ENCODE data around the gene TSC1. TPM values are rescaled to one million over a fixed set of nuclear protein-coding genes. Genes with fewer than 3 reads are reported as not detected.

TSC1 gene
- total and polyA plus RNA-seq, 8 donors, result 44.4 to 60.3 (median 49.3) TPM

DNA sequence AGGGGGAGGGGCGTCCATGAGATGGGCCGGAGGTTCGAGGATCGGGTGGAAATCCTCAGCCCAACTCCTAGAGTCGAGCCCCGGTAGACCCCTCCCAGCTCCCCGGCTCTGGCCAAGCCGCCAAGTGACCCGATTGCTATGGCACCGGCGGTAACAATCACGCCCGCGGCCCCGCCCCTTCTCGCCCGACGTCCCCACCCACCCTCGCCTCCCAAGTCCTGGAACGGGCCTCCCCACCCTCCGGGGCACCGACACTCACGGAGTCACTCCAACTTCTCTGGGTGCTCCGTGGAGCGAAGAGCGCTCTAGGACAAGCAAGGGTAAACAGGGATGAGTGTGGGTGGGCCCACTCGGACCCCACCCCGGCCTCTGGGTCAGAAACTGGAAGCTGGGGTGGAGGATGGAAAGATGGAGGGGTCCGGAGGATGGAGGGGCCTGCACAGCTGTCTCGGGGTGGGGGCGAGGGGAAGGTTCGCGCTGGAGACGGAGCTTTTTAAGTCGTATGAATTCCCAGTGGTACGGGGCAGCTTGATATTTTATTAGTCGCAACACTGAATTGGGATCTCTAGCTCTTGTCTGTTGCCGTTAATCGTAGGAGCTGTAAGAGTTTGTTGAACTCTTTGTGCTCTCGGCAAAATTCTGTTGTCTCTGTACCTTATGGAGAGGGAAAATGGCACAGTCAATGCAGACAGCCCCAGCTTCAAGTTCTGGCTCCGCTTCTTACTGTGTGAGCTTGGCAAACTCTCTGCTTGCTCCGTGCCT is 65.5 kb downstream of the TSC1 start, which contains the start of gene SPACA9:
SPACA9 (plus strand) TSS at position 204 of the 762 bp plus-strand sequence. CDS start 5,050 bp downstream, outside the sequence.
- H3K36me3 ChIP-seq, result no peaks in the 10 kb centered on the region
- no peaks in the 10 kb centered on the region for H3K27me3 ChIP-seq
- peak; percentile 90 for ATAC-seq
- intact Hi-C loops (cut with DNase I), result no loop called here
- H3K9me3 ChIP-seq, result no peaks in the 10 kb centered on the region
- peaks cover 0 to 16% of the 10 kb centered on the region in 2 donors for H3K4me1 ChIP-seq
- peak; percentile 63 to 89 (median 82) for DNase-seq
- H3K4me3 ChIP-seq, result peak within 1 kb of the TSS; percentile 84 to 90
- peak within 1 kb of the TSS; percentile 61 to 76 for H3K27ac ChIP-seq
- TF ChIP-seq, protein P1, sequence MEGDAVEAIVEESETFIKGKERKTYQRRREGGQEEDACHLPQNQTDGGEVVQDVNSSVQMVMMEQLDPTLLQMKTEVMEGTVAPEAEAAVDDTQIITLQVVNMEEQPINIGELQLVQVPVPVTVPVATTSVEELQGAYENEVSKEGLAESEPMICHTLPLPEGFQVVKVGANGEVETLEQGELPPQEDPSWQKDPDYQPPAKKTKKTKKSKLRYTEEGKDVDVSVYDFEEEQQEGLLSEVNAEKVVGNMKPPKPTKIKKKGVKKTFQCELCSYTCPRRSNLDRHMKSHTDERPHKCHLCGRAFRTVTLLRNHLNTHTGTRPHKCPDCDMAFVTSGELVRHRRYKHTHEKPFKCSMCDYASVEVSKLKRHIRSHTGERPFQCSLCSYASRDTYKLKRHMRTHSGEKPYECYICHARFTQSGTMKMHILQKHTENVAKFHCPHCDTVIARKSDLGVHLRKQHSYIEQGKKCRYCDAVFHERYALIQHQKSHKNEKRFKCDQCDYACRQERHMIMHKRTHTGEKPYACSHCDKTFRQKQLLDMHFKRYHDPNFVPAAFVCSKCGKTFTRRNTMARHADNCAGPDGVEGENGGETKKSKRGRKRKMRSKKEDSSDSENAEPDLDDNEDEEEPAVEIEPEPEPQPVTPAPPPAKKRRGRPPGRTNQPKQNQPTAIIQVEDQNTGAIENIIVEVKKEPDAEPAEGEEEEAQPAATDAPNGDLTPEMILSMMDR (IDR thresholded peaks at IDR 0.05), result no peak

DNA sequence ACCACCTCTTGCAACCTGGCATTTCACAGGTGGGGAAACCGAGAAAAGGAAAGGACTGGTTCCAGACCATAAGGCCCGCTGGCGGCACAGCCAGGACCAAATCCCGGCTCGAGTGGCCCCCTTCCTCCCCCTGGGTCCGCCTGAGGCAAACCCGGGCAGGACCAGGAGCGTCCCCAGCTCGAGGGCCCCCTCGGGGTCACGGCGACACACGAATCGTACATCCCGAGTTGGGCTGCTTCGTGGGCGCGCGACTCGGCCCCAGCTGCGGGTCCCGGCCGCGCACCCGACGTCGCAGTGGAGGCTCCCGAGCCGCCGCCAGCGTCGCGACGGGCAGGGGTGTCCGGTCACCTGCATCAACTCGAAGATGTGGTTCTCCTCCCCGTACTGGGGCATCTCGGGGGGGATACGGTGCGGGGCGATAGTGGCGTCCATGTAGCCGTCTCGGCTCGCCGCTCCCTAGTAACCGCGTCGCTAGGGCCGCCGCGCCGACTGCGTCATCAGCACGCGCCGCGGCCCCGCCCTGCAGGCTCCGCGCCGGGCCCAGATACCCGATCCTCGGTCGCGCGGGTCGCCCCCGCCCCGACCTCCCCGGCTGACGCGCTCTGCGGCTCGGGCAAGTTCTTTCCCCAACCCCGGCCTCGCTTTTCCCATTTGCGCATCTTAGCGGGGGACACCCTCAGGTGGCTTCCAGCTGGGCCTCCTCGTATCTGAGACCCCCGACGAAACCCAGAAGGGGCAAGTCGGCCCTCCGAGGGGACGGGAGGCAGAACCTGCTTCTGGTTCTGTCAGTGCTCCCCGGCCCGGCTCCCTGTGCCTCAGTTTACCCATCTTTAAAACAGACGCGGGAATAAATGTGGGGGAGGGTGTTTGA is 66.4 kb downstream of the TSC1 start, which contains the start of gene AK8:
AK8 (minus strand) TSS at position 461 of the 871 bp plus-strand sequence; CDS start at position 432, 29 bp downstream.
- peak; percentile 64 to 92 (median 84) for DNase-seq
- H3K4me1 ChIP-seq, result peaks cover 0 to 16% of the 10 kb centered on the region in 2 donors
- ATAC-seq, result peak; percentile 92
- TF ChIP-seq, protein P1 (IDR thresholded peaks at IDR 0.05), result no peak
- H3K27me3 ChIP-seq, result no peaks in the 10 kb centered on the region
- intact Hi-C loops (cut with DNase I), result no loop called here
- H3K36me3 ChIP-seq, result no peaks in the 10 kb centered on the region
- peak within 1 kb of the TSS; percentile 61 to 76 for H3K27ac ChIP-seq
- H3K4me3 ChIP-seq, result peak within 1 kb of the TSS; percentile 84 to 90
- no peaks in the 10 kb centered on the region for H3K9me3 ChIP-seq

- Histone ChIP-seq H3K36me3 (no peaks in the 10 kb centered on the region), H3K27ac (no peak overlapping the region), H3K9me3 (no peaks in the 10 kb centered on the region), H3K4me3 (peak overlapping the region; percentile 84 to 90), H3K4me1 (peaks cover 0 to 16% of the 10 kb centered on the region in 2 donors), H3K27me3 (no peaks in the 10 kb centered on the region)
- ATAC-seq (no peak), DNase-seq (no peak)
- TF ChIP-seq, protein P1 (IDR thresholded peaks at IDR 0.05), result no peak
- intact Hi-C loops (cut with DNase I), result no loop called here
Observed at GRCh38 chr9:132877458-132877823, 67.0 kb downstream of the TSC1 start.

GRCh38 chr9:132876849-132877248 is 67.6 kb downstream of the TSC1 start:
- intact Hi-C loops (cut with DNase I), result no loop called here
- Histone ChIP-seq H3K4me3 (no peak overlapping the region), H3K27ac (no peak overlapping the region), H3K9me3 (no peaks in the 10 kb centered on the region), H3K4me1 (peaks cover 0 to 16% of the 10 kb centered on the region in 2 donors), H3K27me3 (no peaks in the 10 kb centered on the region), H3K36me3 (no peaks in the 10 kb centered on the region)
- TF ChIP-seq, protein P1 (IDR thresholded peaks at IDR 0.05), result no peak
- ATAC-seq, result no peak
- no peak for DNase-seq

- Histone ChIP-seq H3K27ac (no peak overlapping the region), H3K4me3 (no peak overlapping the region), H3K36me3 (no peaks in the 10 kb centered on the region), H3K27me3 (no peaks in the 10 kb centered on the region), H3K4me1 (peaks cover 0 to 16% of the 10 kb centered on the region in 2 donors), H3K9me3 (no peaks in the 10 kb centered on the region)
- intact Hi-C loops (cut with DNase I), result no loop called here
- ATAC-seq (no peak), DNase-seq (no peak)
- TF ChIP-seq, protein P1 (IDR thresholded peaks at IDR 0.05), result no peak
Observed at GRCh38 chr9:132875159-132875558, 69.3 kb downstream of the TSC1 start.
